H9 (cell line): Measurements from ENCODE around the gene C1QTNF6. TPM values are rescaled to one million over a fixed set of nuclear protein-coding genes. Genes with fewer than 3 reads are reported as not detected.

ENCODE experiments used
- DNase-seq: peaks from one replicate; pipeline ENCODE4 v3.0.0-alpha.2; 2017
- H2AFZ ChIP-seq: one replicate; pipeline ENCODE4 v1.6.1; 2013; ENCODE audit warnings: mild to moderate bottlenecking, low read length, control low read depth, moderate library complexity
- H2AK5ac ChIP-seq: 2 replicates; pipeline ENCODE4 v1.6.1; 2013; ENCODE audit warnings: low read length, control low read depth, mixed read lengths; ENCODE audit not compliant: insufficient read length
- H2BK120ac ChIP-seq: one replicate; pipeline ENCODE4 v1.6.1; 2013; ENCODE audit warnings: low read depth, mild to moderate bottlenecking, low read length, control low read depth, inconsistent platforms; ENCODE audit not compliant: poor library complexity, severe bottlenecking
- H2BK12ac ChIP-seq: 2 replicates; pipeline ENCODE4 v1.6.1; 2013; ENCODE audit warnings: low read length, control low read depth, mixed read lengths, low read depth; ENCODE audit not compliant: insufficient read length
- H2BK15ac ChIP-seq: 2 replicates; pipeline ENCODE4 v1.6.1; 2013; ENCODE audit warnings: low read depth, low read length, control low read depth
- H2BK20ac ChIP-seq: one replicate; pipeline ENCODE4 v1.6.1; 2013; ENCODE audit warnings: low read depth, mild to moderate bottlenecking, low read length, control low read depth, inconsistent platforms; ENCODE audit not compliant: poor library complexity, severe bottlenecking
- H2BK5ac ChIP-seq: 2 replicates; pipeline ENCODE4 v1.6.1; 2013; ENCODE audit warnings: low read length, control low read depth, mixed read lengths; ENCODE audit not compliant: insufficient read length
- H3K14ac ChIP-seq: 2 replicates; pipeline ENCODE4 v1.6.1; 2013; ENCODE audit warnings: low read length, control low read depth; ENCODE audit not compliant: insufficient read depth
- H3K18ac ChIP-seq: 2 replicates; pipeline ENCODE4 v1.6.1; 2013; ENCODE audit warnings: low read depth, mild to moderate bottlenecking, mixed read lengths, low read length, control low read depth; ENCODE audit not compliant: insufficient read length
- H3K23ac ChIP-seq: 2 replicates; pipeline ENCODE4 v1.6.1; 2013; ENCODE audit warnings: low read length, control low read depth, mixed read lengths, low read depth; ENCODE audit not compliant: insufficient read length
- H3K23me2 ChIP-seq: 2 replicates; pipeline ENCODE4 v1.6.1; 2013; ENCODE audit warnings: low read depth, mild to moderate bottlenecking, mixed read lengths, low read length, control low read depth; ENCODE audit not compliant: insufficient read length, poor library complexity, severe bottlenecking
- H3K27ac ChIP-seq: 2 replicates; pipeline ENCODE4 v1.5.1; 2013; ENCODE audit warnings: low read length, control low read depth, mixed read lengths, low read depth; ENCODE audit not compliant: insufficient read length
- H3K27me3 ChIP-seq: 2 replicates; pipeline ENCODE4 v1.6.1; 2013; ENCODE audit warnings: low read length, control low read depth, inconsistent platforms; ENCODE audit not compliant: insufficient read depth
- H3K4ac ChIP-seq: 2 replicates; pipeline ENCODE4 v1.6.1; 2013; ENCODE audit warnings: low read depth, mild to moderate bottlenecking, control low read depth, inconsistent platforms, low read length, moderate library complexity
- H3K4me1 ChIP-seq: 2 replicates; pipeline ENCODE4 v1.6.1; 2013; ENCODE audit warnings: low read length, control low read depth, inconsistent platforms; ENCODE audit not compliant: insufficient read depth
- H3K4me2 ChIP-seq: 2 replicates; pipeline ENCODE4 v1.6.1; 2013; ENCODE audit warnings: low read length, control low read depth, mixed read lengths; ENCODE audit not compliant: insufficient read length, insufficient read depth
- H3K56ac ChIP-seq: 2 replicates; pipeline ENCODE4 v1.6.1; 2013; ENCODE audit warnings: low read depth, mild to moderate bottlenecking, mixed read lengths, low read length, control low read depth; ENCODE audit not compliant: insufficient read length
- H3K79me1 ChIP-seq: 2 replicates; pipeline ENCODE4 v1.6.1; 2013; ENCODE audit warnings: low read depth, mild to moderate bottlenecking, moderate library complexity, low read length, control low read depth, inconsistent platforms; ENCODE audit not compliant: insufficient read depth, poor library complexity, severe bottlenecking
- H3K79me2 ChIP-seq: 2 replicates; pipeline ENCODE4 v1.6.1; 2013; ENCODE audit warnings: low read length, control low read depth, inconsistent platforms; ENCODE audit not compliant: insufficient read depth
- H3K9ac ChIP-seq: 2 replicates; pipeline ENCODE4 v1.6.1; 2013; ENCODE audit warnings: low read length, control low read depth, mixed read lengths; ENCODE audit not compliant: insufficient read length; ENCODE audit errors: extremely low read depth
- H3K9me3 ChIP-seq: one replicate; pipeline ENCODE4 v1.6.1; 2013; ENCODE audit warnings: low read depth, low read length, inconsistent platforms; ENCODE audit not compliant: control insufficient read depth
- H3T11ph ChIP-seq: one replicate; pipeline ENCODE4 v1.6.1; 2013; ENCODE audit warnings: mild to moderate bottlenecking, low read length, control low read depth, inconsistent platforms
- H4K20me1 ChIP-seq: one replicate; pipeline ENCODE4 v1.6.1; 2013; ENCODE audit not compliant: control insufficient read depth, insufficient read length, insufficient read depth
- H4K5ac ChIP-seq: 2 replicates; pipeline ENCODE4 v1.6.1; 2013; ENCODE audit warnings: low read depth, mild to moderate bottlenecking, mixed read lengths, low read length, control low read depth; ENCODE audit not compliant: insufficient read length
- H4K8ac ChIP-seq: replicated peaks from 2 replicates; pipeline ENCODE4 v1.6.1; 2013; ENCODE audit warnings: low read length, control low read depth, mixed read lengths, low read depth; ENCODE audit not compliant: insufficient read length
- H4K91ac ChIP-seq: 2 replicates; pipeline ENCODE4 v1.6.1; 2013; ENCODE audit warnings: low read depth, mild to moderate bottlenecking, moderate library complexity, mixed read lengths, low read length, control low read depth; ENCODE audit not compliant: insufficient read length
- H3K27ac Mint-ChIP-seq, 3 experiments: 2 replicates in 2 of 3; 3 replicates in 1 of 3; pipeline ENCODE4 v1.8.0; 2020 to 2021; ENCODE audit warnings: mixed read lengths in 3 of 3, mild to moderate bottlenecking in 1 of 3, moderate library complexity in 1 of 3
- H3K27me3 Mint-ChIP-seq: 2 replicates; pipeline ENCODE4 v1.8.0; 2021; ENCODE audit warnings: low read depth, mild to moderate bottlenecking, moderate library complexity, mixed read lengths
- H3K36me3 Mint-ChIP-seq, 3 experiments: 2 replicates in 2 of 3; 3 replicates in 1 of 3; pipeline ENCODE4 v1.8.0; 2020 to 2021; ENCODE audit warnings: low read depth in 3 of 3, mixed read lengths in 3 of 3; ENCODE audit not compliant: insufficient read depth in 1 of 3
- H3K4me1 Mint-ChIP-seq, 2 experiments: 2 replicates each; pipeline ENCODE4 v1.8.0; 2020; ENCODE audit warnings: mixed read lengths in 2 of 2
- H3K4me3 Mint-ChIP-seq, 2 experiments: 2 replicates in 1 of 2; 3 replicates in 1 of 2; pipeline ENCODE4 v1.8.0; 2020 to 2021; ENCODE audit warnings: mild to moderate bottlenecking in 2 of 2, mixed read lengths in 2 of 2, moderate library complexity in 1 of 2
- H3K9me3 Mint-ChIP-seq, 2 experiments: 2 replicates in 1 of 2; 3 replicates in 1 of 2; pipeline ENCODE4 v1.8.0; 2020; ENCODE audit warnings: mild to moderate bottlenecking in 2 of 2, mixed read lengths in 2 of 2, moderate library complexity in 1 of 2
- WGBS: extraction: QIAGEN DNeasy Blood & Tissue Kit; methylation state at CpG from one replicate; pipeline ENCODE4 v1.1.7; 2013; ENCODE audit warnings: missing lambda C conversion rate, low lambda C conversion rate, mixed read lengths; ENCODE audit not compliant: insufficient read length; ENCODE audit errors: extremely low coverage; 5-methylcytosine and 5-hydroxymethylcytosine counted together
- total RNA-seq: library from RNA; stranded (reverse); gene quantifications from 2 replicates; pipeline ENCODE4 v1.2.1, GENCODE V29; 2021
- TF ChIP-seq, protein P1 (sequence below): fragments of 200-600 bp; sonication (generic); conservative IDR thresholded peaks from 3 replicates; pipeline ENCODE4 v1.8.0; 2021; ENCODE audit warnings: antibody characterized with exemption, mild to moderate bottlenecking

Gene C1QTNF6
- total RNA-seq, 1 experiment from 2014 or later = 5.0 TPM

DNA sequence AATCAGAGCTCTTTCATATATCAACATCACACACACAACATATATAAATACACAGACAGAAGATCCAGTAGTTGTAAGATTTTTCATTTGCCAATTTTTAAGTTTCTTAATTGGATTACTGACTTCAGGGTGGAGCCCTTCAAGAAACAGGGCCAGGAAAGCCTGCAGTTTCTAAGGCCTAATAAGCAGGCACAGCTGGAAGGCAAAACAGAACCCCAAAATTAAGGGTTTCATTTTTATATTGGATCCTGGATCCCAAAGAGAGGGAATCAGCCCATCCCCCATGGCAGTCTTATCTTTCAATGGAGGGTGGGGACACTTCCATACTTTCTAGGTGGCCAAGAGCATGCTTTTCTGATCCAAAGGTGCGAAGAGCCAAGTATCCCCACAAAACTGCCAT lies 4.7 kb upstream of the C1QTNF6 start:
- peaks cover 3% of the 10 kb centered on the region; the same call in 1 of the 2 replicates for H3K4me1 ChIP-seq
- Mint-ChIP-seq H3K27ac (no peak overlapping the region), H3K36me3 (peaks cover 17 to 29% (median 19%) of the 10 kb centered on the region in 3 experiments), H3K4me1 (peaks cover 32 to 41% of the 10 kb centered on the region in 2 experiments), H3K27me3 (no peaks in the 10 kb centered on the region), H3K4me3 (no peak overlapping the region), H3K9me3 (peaks cover 16 to 25% of the 10 kb centered on the region in 2 experiments)
- H3K9me3 ChIP-seq = peaks cover 5% of the 10 kb centered on the region
- H3K79me1 ChIP-seq = no peaks in the 10 kb centered on the region
- no peak overlapping the region for H4K91ac ChIP-seq
- no CpG with 5 or more reads among the region's 1 CpG for WGBS
- H2BK12ac ChIP-seq = no peak overlapping the region
- no peak overlapping the region for H3K4ac ChIP-seq
- no peak overlapping the region for H4K5ac ChIP-seq
- no peak overlapping the region for H2BK15ac ChIP-seq
- no peak overlapping the region for H3K18ac ChIP-seq
- no peak overlapping the region for H2AFZ ChIP-seq
- H3K27ac ChIP-seq = no peak overlapping the region
- no peak overlapping the region for H3K23ac ChIP-seq
- DNase-seq = no peak
- H3K79me2 ChIP-seq = no peaks in the 10 kb centered on the region
- TF ChIP-seq, protein P1, sequence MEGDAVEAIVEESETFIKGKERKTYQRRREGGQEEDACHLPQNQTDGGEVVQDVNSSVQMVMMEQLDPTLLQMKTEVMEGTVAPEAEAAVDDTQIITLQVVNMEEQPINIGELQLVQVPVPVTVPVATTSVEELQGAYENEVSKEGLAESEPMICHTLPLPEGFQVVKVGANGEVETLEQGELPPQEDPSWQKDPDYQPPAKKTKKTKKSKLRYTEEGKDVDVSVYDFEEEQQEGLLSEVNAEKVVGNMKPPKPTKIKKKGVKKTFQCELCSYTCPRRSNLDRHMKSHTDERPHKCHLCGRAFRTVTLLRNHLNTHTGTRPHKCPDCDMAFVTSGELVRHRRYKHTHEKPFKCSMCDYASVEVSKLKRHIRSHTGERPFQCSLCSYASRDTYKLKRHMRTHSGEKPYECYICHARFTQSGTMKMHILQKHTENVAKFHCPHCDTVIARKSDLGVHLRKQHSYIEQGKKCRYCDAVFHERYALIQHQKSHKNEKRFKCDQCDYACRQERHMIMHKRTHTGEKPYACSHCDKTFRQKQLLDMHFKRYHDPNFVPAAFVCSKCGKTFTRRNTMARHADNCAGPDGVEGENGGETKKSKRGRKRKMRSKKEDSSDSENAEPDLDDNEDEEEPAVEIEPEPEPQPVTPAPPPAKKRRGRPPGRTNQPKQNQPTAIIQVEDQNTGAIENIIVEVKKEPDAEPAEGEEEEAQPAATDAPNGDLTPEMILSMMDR = no peak
- H3K56ac ChIP-seq = no peak overlapping the region
- H3K4me2 ChIP-seq = no peak overlapping the region
- H2AK5ac ChIP-seq = no peak overlapping the region
- no peak overlapping the region for H4K8ac ChIP-seq
- peaks cover 3% of the 10 kb centered on the region for H3K23me2 ChIP-seq
- H2BK20ac ChIP-seq = no peak overlapping the region
- no peak overlapping the region for H3K9ac ChIP-seq
- no peak overlapping the region for H3T11ph ChIP-seq
- no peaks in the 10 kb centered on the region for H4K20me1 ChIP-seq
- H2BK5ac ChIP-seq = no peak overlapping the region
- no peak overlapping the region for H3K14ac ChIP-seq
- no peak overlapping the region for H2BK120ac ChIP-seq
- no peaks in the 10 kb centered on the region for H3K27me3 ChIP-seq
